Prostate gland (tissue), 2 donors: ENCODE data around the gene OPN3.

Experiments used
- POLR2A ChIP-seq: fragments of 450-650 bp; IDR thresholded peaks from one replicate; pipeline ENCODE4 v1.6.1; 2016; ENCODE audit warnings: antibody characterized with exemption, mild to moderate bottlenecking
- POLR2AphosphoS5 ChIP-seq: sonication (generic); formaldehyde crosslinking; IDR thresholded peaks from one replicate; pipeline ENCODE4 v1.6.1; 2017; ENCODE audit warnings: antibody characterized with exemption
- TF ChIP-seq, protein P1 (sequence below), 4 experiments: fragments of 200-600 bp in 2 of 4; fragments of 450-650 bp in 2 of 4; sonication (generic) in 2 of 4; IDR thresholded peaks; 1 replicate in 3 of 4; 2 replicates in 1 of 4; pipeline ENCODE4 v1.5.1; 2016 to 2019; ENCODE audit warnings: antibody characterized with exemption in 4 of 4, mild to moderate bottlenecking in 2 of 4, moderate library complexity in 2 of 4

GRCh38 chr1:241642593-241642944, 2.4 kb upstream of the OPN3 start:
- no peak for TF ChIP-seq POLR2A
- TF ChIP-seq, protein P1, sequence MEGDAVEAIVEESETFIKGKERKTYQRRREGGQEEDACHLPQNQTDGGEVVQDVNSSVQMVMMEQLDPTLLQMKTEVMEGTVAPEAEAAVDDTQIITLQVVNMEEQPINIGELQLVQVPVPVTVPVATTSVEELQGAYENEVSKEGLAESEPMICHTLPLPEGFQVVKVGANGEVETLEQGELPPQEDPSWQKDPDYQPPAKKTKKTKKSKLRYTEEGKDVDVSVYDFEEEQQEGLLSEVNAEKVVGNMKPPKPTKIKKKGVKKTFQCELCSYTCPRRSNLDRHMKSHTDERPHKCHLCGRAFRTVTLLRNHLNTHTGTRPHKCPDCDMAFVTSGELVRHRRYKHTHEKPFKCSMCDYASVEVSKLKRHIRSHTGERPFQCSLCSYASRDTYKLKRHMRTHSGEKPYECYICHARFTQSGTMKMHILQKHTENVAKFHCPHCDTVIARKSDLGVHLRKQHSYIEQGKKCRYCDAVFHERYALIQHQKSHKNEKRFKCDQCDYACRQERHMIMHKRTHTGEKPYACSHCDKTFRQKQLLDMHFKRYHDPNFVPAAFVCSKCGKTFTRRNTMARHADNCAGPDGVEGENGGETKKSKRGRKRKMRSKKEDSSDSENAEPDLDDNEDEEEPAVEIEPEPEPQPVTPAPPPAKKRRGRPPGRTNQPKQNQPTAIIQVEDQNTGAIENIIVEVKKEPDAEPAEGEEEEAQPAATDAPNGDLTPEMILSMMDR (IDR thresholded peaks at IDR 0.05) = no peak
- no peak for TF ChIP-seq POLR2AphosphoS5
